GM18517 (cell line): ENCODE measurements around the gene C11orf98.
A peak's percentile ranks its signal among the peaks of the same experiment; 100 is the strongest.
"Not testable (repeated sequence)": the region's sequence is repeated elsewhere in the genome, so short reads cannot be mapped to it uniquely, and the experiment has no call there.

ENCODE experiments used
- ATAC-seq: cut with Tn5 transposase; IDR thresholded peaks from one replicate; pipeline ENCODE4 v1.9.1; 2021; ENCODE audit warnings: mild to moderate bottlenecking, moderate library complexity; ENCODE audit not compliant: unreplicated experiment

Gene C11orf98

DNA sequence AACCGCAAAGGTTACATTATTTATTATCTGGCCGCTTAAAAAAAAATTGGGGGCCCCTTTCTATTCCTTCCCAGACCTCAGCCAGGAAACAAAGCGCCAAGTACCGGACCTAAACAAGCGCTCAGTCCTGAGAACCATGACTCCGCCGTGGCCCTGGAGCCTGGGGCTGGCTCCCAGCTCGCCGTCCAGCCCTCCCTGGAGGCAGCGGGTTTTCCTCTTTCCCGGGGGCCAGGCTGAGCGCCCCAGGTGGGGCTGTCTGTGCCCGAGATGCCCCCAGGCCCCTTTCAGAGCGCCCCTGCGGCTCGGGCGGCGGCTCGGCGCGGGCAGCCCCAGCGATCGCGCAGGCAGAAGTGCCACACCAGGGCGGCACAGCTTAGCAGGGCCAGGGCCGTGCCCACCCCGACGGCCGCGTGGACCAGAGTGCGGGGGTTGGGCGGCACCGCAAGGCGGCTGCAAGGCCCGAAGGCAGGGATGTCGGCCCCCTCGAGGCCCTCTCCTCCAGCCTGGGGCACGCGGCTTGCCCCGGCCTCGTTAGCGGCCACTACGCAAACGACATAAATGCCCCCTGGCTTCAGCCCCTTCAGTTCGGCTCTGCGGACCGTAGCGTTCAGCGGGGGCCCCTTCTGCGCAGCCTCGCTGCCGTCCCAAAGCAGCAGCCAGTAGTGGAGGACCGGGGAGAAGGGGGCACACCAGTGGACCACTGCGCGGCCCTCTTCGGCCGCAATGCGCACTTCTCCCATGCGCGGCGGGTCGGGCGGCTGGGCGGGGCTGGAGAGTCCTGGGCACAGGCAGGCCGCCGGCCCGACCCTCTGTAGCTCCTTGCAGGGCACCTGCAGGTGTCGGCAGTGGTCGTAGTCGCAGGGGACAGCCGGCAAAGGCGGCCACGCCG, 22.7 kb upstream of the C11orf98 start:
- ATAC-seq = no peak

DNA sequence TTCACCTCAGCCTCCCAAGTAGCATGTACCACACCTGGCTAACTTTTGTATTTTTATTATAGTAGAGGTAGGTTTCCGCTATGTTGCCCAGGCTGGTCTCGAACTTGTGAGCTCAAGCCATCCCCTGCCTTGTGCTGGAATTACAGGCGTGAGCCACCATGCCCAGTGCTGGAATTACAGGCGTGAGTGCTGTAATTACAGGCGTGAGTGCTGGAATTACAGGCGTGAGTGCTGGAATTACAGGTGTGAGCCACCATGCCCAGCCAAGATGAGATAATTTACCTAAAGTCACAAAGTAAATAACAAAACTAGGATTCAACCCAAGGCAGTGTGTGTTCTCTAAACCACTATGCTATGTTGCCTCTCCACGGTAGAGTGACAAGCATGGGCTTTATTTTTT, 17.5 kb upstream of the C11orf98 start:
- no peak for ATAC-seq

DNA sequence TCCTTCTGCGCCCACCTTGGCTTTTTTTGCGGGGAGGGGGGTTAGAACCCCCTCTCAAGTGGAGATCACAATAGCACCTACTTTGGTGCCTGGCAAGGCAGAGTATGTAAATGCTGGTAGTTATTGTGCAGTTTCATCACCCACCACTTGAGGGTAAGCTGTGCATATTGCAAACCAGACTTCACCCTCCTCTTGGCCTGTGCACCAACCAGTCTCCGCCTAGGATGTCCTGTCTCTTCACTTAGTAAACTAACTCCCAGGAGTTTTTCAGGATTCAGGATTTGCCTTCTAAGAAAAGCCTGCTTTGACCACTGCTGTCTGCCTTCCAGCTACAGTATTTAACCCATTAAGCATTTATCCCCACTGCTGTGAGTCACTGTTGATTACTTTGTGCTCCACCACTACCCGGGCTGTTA, 15.8 kb upstream of the C11orf98 start:
- ATAC-seq = peak; percentile 47

GRCh38 chr11:62678770-62679696, 14.0 kb upstream of the C11orf98 start, which contains the start of gene UBXN1:
TSS of gene UBXN1 (minus strand) at chr11:62679073. CDS start at chr11:62678923, 150 bp downstream.
- ATAC-seq = no peak

DNA sequence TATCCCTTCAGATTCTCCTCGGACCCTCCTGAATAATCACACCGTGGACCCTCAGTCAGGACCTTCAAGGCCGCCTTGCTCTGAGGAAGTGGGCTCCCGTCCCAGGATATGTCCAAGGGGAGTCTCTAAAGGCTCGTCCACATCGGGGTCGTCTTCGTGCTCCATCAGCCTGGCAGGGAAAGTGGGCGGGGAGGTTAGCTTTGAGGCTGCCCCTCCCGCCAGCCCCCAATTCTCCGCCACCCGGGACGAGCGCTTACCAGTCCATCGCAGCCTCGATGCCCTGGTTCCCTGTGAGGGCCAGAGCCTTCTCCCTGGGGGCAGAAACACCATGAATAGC, 13.4 kb upstream of the C11orf98 start:
- ATAC-seq = no peak

- ATAC-seq = no peak
Measured at GRCh38 chr11:62677714-62678113, 12.7 kb upstream of the C11orf98 start.

- ATAC-seq = no peak
Measured at GRCh38 chr11:62677156-62677555, 12.1 kb upstream of the C11orf98 start.

DNA sequence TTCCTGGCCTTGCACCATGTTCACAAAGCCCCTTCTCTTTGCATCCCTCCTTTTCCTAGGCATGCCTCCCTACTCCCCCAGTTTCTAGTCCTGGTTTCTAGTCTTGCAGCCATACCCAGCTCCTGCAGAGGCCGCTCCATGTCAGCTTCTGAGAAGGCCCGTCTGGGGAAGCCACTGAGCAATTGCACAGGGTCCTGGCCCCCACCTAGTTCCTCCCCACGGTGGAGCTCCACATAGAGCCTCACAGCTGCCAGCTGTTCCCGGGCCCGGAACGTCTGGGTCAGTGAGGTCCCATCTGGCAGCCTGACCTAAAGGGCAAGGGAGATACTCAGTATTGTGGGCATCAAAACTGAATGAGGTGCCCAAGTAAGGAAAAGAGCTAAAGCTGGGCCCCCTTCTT, 11.7 kb upstream of the C11orf98 start:
- ATAC-seq = no peak

GRCh38 chr11:62675415-62675814, 10.4 kb upstream of the C11orf98 start:
- ATAC-seq = not testable (repeated sequence)

GRCh38 chr11:62673196-62673525, 8.2 kb upstream of the C11orf98 start:
- no peak for ATAC-seq

- ATAC-seq = peak; percentile 68
Measured at GRCh38 chr11:62671608-62672389, 6.8 kb upstream of the C11orf98 start, which contains the start of the genes LBHD1 and UQCC3. TSS of gene LBHD1 (minus strand) at chr11:62672267. CDS start at chr11:62670031, 2,236 bp downstream. TSS of gene UQCC3 (plus strand) at chr11:62671673. CDS start at chr11:62671746, 73 bp downstream.

- ATAC-seq = peak; percentile 11
Measured at GRCh38 chr11:62671236-62671607, 6.2 kb upstream of the C11orf98 start.

DNA sequence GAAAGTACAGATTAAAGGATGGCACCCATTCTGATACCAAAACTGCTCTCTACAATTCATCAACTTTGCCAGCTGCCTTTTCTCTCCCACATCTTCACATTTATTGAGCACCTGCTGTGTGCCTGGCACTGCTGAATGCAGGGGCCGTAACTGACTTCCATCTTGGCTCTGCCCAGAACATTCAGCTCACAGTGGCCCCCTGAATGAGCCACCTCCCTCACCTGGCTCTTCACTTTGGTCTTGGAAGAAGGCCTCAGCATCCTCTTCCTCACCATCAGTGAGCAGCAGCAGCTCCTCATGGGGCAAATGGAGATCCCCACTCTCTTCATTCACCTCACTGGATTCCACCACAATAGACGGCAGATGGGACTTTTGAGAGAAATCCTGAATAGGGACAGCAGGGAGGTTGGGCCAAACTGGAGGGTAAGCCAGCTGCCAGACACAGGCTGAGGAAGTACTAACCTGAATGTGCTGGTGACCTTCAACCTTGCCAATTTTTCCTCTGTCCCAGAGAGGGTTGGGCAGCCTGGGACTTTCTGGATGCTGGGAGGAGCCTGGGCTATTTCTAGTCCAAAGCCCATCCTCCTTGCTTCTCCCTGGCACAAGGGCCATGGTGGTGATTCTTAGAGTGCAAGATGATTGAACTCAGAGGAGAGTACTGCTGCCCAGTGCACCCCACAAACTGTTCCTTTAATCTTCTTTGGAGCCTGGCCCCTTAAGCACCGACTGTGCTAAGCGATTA, 4.6 kb upstream of the C11orf98 start:
- no peak for ATAC-seq

- no peak for ATAC-seq
Measured at GRCh38 chr11:62667460-62667859, 2.5 kb upstream of the C11orf98 start.

DNA sequence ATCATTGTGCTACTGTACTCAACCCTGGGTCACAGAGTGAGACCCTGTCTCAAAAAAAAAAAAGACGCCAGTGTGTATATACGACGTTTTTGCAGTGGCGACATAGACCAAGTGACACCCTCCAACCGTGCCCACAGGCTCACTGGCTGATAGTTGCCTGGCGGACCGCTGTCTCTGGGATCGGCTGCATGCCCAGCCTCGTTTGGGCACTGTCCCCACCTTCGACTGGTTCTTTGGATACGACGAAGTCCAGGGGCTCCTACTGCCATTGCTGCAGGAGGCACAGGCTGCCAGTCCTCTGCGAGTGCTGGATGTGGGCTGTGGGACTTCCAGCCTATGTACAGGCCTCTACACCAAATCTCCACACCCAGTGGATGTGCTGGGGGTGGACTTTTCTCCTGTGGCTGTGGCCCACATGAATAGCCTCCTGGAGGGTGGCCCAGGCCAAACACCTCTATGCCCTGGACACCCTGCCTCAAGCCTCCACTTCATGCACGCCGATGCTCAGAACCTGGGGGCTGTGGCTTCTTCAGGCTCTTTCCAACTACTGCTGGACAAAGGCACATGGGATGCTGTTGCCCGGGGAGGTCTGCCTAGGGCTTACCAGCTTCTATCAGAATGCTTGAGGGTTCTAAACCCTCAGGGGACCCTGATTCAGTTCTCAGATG, 1.4 kb upstream of the C11orf98 start:
- ATAC-seq = no peak

DNA sequence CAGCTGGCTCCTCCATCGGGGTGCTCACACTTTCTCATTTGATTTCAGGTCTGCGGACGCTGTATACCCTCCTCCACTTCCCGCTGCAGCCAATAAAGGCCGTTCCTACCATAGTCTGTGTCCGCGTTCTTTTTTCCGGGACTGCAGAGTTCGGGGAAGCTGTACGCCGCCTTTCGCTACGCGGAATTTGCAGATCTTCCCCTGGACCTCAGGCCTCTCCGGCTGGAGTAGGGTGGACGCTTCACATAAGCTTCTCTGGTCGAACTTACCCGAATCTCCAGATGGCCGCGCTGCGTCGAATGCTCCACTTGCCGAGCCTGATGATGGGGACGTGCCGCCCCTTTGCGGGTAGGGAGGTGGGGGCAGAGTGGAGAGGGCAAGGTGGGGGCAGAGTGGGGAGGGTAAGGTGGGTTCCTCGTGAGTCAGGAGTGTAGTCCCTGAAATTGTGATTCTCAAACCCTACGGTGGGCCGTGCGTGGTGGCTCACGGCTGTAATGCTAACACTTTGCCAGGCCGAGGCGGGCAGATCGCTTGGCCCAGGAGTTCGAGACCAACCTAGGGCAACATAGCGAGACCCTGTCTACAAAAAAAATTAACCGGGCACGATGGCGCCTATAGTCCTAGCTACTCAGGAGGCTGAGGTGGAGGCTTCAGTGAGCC, 719 bp upstream of the C11orf98 start:
- ATAC-seq = peak; percentile 36

DNA sequence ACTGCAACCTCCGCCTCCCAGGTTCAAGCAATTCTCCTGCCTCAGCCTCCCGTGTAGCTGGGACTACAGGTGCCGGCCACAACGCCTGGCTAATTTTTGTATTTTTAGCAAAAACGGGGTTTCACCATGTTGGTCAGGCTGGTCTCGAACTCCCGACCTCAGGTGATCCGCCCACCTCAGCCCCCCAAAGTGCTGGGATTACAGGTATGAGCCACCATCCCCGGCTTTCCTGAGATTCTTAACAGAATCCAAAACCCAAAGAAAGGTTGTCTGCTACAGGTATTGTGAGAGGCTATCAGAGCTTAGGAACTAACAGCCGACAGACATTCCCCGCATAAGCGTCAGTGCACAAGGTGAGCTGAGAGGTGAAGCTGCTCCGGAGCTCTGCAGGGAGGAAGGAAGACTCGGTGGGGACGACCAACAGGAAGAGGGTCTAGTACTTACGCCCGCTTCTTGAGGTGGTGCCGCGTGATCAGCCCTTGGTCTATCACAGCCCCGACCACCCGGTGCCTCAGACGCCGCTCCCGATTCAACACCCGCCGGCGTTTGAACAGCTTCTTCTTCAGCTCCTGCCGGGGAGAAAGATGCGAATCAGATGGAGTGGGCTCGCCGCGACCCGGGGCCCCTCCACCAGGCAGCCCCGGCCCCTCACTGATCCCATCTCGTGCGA, 470 bp downstream of the C11orf98 start:
- ATAC-seq = peak; percentile 10

DNA sequence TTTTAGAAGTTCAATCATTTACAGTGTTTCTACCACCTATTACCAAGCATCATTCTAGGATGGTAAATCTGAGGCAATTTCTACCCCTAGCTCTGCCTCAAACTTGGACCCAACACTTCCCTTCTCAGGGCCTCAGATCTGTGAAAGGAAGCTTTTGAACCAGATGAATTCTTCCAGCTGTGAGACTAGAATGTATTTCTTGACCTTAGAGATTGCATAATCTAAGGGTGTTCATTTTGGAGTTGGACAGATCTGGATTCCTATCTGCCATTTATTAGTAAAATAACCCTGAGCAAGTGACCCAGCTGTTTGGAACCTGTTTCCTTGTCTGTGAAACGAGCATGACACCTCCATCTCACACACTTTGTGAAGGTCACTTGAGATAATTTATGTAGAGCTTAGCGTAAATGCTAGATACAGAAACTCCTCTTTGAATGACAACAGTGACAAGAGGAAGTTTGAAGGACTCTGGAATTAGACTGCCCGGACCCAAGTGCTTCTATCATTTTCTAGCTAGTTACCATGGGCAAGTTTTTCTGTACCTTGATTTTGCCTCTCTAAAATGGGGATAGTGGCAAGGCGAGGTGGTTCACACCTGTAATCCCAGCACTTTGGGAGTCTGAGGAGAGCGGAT, 8.1 kb downstream of the C11orf98 start:
- no peak for ATAC-seq
